ENCODE data around the gene MIS12.

MIS12 gene

DNA sequence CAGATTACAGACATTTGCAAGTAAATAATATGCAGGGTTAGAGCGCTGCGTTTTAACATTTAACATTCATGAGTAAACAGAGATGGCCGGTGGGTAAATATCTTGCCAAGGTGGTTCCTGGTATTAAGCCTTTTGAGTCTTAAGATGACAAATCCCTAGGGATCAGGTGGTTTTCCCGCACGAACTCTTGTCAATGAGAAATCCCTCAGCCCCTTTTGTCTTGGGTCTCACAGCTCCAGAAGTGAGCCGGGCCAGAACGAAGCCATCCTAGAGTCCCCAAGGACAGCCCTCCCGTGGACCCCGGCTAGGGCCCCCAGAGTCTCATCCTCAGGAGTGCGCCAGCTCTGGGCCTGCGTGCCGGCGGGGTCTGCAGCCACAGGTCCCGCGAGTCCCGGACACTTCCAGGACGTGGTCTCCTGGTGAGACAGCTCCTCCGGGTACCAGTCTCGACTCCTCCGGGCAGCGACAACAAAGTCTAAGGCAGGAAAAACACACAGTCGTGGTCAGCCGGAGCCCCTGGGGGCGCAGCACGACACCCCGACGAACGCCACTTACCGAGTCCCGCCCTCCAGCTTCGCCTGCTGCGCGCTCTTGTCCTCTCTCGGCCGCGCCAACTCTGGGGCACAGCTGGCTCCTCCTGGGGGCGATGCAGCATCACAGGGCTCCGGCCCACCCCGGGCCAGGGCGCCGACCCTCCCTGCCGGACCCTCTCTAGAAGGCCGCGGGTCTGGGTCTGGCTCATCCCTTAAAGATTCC, 13.3 kb downstream of the MIS12 start:
- no peak for DNase-seq (ENCODE audit: low read depth, low spot score)

DNA sequence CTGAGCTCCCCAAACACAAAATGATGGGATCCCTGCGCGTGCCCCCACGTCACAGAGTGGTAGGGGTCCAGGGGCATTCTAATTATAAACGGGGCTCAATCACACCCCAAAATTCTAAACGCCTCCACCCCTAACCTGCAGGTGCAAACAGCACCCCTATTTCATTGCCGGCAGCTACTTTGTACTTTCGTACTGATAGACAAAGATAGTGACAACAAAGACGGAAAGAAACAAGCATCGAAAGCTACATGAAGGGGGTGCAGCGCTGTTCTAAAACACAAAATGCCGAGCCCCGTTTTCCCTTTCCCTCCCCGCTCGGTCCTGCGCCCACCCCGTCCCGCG, 13.9 kb downstream of the MIS12 start:
- no peak for DNase-seq (ENCODE audit: low read depth, low spot score)

DNA sequence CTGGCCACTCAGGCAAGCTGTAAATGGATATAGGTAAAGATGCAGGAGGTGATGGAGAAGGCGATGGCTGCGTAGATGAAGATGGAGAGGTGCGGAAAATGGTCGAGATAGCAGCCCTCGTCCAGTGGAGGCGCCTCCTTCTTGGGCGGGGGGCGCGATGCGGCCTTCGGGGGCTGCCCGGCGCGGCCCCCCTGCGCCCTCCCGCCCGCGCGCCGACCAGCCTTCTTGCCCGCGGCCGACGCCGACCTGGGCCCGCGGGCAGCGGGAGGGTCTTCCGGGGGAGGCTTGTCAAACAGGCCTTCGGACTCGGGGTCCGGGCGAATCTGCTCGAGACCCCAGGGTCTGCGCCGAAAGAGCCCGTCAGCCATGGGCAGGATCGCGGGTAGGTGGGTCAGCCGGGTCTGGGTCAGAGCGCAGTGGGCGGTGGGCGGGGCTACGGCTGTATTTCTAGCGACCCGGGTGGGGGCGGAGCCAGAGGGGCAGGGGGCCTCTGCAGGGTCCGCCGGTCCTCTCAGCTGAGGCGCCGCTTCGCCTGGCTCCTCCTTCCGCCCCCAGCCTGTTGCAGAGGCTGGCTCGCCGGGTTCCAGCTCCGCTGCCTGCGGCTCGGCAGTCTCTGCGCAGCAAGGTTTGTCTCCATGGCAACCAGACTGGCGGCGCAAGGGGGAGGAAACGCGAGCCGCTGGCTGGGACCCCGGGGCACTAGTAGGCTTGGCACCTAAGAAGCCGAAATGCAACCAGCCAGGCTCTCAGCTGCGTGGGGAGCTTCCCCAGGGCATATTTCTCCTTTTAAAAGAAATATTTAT, 14.4 kb downstream of the MIS12 start:
- DNase-seq (ENCODE audit: low read depth, low spot score), result peak; percentile 59

DNA sequence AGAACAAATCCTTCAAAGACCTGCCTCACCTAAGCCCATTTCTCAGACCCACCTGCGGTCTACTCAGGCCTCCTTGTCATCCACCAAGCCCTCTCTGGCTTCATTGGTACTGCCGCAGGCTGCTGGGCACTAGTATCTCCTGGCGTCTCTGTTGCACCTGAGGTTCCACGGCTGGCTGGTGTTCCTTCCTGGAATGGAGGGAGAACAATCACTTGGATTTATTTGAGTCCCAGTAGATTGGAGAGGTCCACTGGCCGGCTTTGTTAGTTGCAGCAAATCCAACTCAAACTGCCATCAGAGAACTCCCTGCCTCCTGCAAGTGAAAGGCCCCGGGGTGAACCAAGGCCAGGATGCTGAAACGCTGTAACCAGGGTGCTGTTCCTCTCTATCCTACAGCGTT, 15.3 kb downstream of the MIS12 start:
- no peak for DNase-seq (ENCODE audit: low read depth, low spot score)

DNA sequence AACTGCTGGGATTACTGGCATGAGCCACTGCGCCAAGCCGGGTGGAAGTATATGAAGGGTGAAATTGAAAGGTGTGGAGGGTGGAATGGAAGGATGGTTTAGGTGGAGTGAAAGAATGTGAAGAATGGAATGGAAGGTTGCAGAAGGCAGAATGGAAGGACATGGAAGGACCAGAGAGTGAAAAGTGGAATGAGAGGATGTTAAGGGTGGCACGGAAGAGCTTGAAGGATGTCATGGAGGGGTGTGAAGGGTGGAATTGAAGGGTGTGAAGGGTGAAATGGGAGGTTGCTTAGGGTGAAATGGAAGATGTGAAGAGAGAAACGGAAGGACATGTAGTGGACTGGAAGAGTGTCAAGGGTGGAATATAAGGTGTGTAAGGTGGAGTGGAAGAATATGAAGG, 16.2 kb downstream of the MIS12 start:
- no peak for DNase-seq (ENCODE audit: low read depth, low spot score)

DNA sequence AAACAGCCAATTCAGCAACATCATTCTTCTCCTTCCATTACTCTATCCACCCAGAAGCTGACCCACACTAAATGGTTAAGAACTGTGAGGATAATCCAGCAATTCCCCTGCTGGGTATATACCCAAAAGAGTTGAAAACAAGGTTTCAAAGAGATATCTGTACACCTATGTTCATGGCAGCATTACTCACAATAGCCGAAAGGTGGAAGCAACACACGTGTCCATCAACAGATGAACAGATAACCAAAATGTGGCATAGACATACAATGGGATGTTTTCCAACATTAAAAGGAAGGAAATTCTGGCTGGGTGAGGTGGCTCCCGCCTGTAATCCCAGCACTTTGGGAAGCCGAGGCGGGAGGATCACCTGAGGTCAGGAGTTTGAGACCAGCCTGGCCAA, 19.9 kb downstream of the MIS12 start:
- DNase-seq (ENCODE audit: low read depth, low spot score), result no peak

DNA sequence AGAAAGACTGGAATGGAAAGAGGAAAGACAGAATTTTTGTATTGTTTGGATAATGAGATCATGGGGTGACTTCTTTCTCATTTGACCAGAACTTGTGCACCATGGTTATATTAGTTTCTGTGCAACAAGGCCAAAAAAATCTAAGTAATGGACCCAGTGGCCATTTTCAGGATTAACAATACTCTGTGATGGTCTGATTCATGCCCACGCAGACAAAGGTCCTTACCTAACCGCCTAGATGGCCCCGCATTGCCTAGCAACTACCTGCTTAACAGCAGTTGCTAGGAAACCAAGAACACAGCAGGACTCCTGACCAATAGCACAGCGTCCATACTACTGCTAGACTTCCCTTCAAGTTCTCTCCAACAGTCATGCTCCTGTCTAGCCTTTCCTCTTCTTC, 22.4 kb downstream of the MIS12 start:
- no peak for DNase-seq (ENCODE audit: low read depth, low spot score)

DNA sequence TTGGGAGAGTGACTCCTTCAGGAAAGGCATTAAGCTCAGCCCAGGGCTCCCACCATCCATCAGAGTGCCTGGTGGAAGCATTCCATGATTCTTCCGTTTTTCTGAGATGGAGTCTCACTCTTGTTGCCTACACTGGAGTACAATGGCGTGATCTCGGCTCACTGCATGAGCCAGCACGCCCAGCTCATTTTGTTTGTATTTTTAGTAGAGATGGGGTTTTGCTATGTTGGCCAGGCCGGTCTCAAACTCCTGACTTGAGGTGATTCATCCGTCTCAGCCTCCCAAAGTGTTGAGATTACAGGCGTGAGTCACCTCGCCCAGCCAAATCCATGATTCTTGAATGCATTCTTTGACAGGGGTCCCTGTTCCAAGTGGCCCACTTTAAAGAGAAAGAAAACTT, 23.1 kb downstream of the MIS12 start:
- DNase-seq (ENCODE audit: low read depth, low spot score), result no peak

DNA sequence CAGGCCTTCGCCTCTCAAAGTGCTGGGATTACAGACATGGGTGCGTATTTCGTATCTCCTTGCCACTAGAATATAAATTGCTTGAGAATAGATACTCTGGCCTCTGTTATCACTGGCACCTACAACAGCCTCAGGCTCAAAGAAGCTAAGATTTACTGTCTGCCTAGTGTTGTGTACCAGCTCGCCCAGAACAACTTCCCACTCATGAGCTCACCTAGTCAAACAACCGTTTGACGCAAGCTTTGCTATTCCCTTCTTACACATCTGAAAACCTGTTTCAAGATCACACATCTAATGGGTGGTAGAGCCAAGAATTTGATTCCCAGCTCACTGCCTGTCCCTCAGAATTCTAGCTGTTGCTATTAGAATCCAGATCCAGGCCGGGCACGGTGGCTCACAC, 24.4 kb downstream of the MIS12 start:
- DNase-seq (ENCODE audit: low read depth, low spot score), result no peak

DNA sequence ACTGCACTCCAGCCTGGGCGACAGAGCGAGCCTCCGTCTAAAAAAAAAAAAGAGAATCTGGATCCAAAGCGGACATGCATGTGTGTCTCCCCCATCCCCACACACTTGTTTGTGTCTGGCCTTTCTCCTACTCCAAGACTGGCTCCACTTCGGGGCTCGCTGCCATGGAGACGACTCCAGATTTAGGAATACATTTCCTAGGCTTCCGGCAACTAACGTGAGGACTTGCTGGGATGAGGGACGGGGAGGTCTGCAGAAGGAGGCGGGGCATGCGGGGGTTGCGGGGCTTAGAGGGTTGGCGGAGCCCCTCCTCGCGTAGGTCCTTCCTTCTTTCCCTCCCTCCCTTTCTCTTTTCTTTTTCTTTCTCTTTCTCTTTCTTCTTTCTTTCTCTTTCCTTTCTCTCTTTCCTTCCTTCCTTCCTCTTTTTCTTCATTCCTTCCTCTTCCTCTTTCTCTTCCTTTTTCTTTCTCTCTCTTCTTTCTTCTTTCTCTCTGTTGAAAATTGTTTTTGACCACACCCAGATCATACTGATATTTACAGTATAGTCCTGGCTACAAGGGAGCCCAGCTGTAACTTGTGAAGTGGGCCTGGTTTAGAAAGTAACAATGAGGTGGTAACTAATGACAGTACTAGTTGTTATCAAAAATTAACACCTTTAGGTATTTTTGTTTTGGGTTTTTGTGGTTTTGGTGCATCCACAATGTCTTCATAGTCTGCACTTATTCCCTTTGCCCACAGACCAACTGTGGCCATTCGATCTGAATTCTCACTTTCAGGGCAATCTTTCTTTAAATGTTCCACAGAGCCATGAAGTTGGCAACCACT, 25.2 kb downstream of the MIS12 start:
- DNase-seq (ENCODE audit: low read depth, low spot score), result no peak

DNA sequence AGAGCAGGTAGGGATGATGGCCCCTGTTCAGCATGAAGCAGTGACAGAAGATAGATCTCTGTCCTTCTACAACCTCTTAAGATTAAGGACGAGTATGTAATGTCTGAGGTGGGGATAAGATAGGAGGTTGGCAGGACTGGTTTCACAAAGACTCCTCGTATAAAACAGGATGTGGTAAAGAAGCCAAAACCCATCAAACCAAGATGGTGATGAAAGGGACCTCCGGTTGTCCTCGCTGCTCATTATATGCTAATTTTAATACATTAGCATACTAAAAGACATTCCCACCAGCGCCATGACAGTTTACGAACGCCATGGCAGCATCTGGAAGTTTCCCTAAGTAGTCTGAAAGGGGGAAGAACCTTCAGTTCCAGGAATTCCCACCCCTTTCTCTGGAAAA, 27.3 kb downstream of the MIS12 start:
- no peak for DNase-seq (ENCODE audit: low read depth, low spot score)

DNA sequence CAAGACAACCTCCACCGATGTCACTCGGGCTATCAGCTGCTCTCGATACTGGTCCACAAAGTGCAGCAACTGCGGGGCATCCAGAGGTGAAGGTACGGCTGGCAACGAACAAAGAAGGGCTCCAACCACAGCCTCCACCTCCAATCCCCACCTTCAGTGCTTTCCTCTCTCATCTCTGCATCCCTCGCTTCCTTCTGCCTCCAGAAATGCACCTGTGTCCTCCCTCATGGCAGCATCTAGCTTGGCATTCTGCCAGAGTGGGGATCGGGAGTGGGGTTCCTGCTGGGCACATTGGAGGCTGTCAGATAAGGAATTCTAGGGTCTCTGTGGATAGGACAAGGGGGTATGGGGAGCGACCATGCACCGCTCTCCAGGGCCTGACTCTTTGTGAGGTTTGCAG, 28.6 kb downstream of the MIS12 start:
- no peak for DNase-seq (ENCODE audit: low read depth, low spot score)

DNA sequence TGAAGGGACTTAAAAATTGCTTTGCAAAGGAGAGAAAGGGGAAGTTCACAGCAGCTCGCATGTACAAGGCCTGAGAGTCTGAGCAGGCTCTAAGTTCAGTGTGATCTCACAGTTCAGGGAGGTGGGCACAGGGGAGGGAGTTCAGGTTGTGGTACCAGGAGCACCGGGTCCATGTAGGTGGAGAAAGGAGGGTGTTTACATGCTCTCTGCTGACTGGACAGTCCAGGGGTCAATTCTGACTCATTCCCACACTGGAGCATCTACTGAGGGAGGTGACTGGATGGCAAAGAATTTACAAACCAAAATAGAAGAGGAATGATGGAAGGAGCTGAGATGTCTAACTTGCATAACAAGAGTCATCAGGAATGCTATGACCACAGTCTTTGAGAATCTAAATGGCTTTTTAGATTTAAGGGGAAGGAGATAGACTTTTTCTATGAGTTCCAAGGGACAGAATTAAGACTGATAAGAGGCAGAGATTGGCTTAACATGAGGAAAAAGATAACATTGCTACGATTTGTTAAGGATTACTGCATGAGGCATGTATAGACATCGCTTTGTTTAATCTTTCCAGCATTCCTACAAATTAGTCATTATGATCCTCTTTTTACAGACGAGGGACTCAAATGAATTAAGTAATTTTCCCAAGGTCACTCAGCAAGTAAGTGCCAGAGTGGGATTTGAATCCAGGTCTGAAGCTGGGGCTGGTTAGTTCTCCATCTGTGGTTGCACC, 29.9 kb downstream of the MIS12 start:
- peak; percentile 63 for DNase-seq (ENCODE audit: low read depth, low spot score)

DNA sequence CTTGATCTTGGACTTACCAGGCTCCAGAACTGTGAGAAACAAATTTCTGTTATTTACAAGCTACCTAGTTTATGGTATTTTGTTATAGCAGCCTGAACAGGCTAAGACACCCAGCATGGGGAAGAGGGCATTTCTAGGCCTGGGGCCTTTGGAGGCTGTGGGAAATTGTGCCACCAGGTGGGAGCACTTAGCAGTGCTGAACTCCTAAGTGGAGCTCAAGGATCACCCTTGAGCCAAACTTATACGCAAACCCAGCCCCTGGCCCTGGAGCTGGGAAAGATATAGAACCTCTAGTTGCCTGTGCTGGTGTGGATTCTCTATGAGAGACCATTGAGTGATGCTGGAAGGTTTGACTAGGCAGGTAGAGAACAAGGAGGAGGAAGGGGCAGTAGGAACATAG, 36.1 kb downstream of the MIS12 start:
- no peak for DNase-seq (ENCODE audit: low read depth, low spot score)

DNA sequence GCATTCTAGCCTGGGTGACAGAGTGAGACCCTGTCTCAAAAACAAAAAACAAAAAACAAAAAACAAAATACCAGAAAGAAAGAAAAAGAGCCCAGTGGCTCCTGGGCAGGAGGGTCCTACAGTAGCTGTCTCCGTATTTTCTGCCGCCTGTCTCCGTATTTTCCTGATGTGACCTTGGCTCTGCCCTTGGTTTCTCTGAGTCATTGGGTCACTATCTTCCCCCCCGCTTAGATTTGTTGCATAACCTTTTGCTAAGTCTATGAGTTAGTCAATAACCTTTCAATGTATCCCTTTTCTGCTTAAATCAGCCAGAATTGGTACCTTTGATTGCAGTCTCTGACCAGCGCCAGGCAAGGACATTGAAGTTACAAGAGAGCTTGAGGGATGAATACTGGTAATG, 36.9 kb downstream of the MIS12 start:
- DNase-seq (ENCODE audit: low read depth, low spot score), result no peak

DNA sequence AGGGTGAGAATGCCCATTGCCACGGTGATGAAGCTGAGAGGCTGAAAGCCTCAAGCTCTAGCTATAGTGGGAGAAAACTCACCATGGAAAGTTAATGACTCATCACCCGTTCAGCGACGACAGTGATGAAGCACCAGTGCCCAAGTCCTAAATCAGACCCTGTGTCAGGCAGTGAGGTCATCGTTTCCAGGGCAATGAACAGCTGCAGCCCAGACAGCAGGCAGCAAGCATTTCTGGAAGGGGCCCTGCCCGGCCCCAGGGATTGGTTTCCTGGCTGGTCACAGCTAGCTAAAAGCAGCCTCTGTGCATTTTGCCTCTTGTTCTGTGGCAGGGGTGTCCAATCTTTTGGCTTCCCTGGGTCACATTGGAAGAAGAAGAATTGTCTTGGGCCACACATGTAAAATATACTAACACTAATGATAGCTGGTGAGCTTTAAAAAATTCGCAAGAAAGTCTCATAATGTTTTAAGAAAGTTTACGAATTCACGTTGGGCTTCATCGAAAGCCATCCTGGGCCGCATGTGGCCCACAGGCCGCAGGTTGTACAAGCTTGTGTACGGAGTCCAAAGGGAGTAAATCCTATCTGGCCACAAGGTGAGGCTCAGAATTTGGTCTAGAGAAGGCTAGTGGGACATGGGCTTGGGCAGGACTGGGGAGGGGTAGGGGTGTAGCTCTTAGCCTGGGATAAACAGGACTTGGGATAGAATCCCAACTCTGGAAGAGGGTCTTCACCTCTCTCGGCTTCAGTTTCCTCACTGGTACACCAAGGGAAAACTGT, 40.6 kb downstream of the MIS12 start:
- peak; percentile 58 for DNase-seq (ENCODE audit: low read depth, low spot score)

DNA sequence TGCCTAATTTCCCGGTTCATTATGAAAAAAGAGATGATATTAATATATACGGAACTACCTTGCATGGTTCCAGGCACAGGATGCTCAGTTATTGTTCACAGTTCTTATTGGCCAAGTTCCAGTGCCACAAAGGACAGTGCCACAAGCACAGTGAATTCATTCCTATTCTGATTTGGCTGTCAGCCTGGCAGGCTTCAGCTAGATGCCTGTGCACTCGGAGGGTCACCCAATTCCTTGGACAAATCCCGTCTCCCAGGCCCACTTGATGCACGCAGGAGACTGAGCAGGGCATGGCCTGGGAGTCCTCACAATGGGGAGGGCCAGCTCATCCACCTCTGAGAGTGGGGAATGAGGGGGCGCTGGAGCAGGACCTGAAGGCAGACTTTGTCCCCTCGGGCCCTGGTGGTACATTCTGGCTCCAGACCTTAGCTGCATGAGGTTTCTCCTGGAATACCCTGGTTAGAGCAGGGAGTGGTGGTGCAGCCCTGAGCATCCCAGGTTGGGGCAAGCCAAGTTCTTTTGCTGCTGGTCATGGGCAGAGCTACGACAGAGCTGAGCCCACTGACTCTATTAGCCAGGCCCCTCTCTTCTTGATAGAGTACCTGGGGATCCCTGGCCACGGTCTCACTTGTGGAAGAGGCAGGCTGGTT, 41.4 kb downstream of the MIS12 start:
- DNase-seq (ENCODE audit: low read depth, low spot score), result no peak

DNA sequence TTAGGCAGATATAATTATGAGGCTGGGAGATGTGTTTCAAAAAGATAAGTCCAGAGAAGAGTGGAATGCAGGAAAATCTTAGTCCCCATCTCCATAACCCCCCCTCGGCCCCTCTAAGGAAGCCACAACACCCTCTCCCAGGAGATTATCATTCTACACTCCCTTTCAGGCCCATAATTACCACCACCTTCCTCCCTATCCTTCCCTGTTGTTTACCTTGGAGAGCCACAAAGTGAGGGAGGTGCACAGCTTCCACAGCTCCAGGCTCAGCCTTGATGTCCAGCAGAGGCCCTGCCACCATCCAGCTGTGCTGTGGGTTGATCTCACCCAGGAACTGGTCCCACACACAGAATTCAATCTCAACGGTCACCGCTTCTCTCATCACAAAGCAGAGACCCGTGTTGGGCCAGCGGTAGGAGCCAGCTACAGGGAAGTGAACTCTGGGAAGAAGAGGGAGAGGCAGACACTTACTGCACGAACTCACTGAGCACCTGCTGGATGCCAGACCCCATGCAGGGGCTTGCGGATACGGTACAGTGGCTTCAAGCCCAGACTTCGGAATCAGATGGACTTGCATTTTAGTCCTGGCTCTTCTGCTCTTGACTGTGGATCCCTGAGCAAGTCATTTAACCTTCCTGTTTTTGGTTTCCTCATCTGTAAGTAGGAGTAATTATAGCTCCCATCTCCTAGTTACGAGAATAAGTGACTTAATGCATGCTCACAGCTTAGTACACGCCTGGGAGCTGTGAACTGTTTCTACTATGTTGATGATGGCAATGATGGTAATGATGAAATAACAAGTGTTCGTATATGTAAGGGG, 44.1 kb downstream of the MIS12 start:
- no peak for DNase-seq (ENCODE audit: low read depth, low spot score)

DNA sequence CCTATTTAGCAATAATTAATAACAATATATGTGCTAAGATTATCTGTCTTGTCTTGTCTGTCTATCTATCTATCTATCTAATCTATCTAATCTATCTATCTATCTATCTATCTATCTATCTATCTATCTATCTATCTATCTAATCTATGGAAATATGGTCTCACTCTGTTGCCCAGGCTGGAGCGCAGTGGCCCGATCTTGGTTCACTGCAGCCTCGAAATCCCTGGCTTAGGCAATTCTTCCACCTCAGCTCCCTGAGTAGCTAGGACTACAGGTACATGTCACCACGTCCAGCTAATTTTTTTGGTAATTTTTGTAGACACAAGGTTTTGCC, 44.7 kb downstream of the MIS12 start:
- DNase-seq (ENCODE audit: low read depth, low spot score), result no peak

DNA sequence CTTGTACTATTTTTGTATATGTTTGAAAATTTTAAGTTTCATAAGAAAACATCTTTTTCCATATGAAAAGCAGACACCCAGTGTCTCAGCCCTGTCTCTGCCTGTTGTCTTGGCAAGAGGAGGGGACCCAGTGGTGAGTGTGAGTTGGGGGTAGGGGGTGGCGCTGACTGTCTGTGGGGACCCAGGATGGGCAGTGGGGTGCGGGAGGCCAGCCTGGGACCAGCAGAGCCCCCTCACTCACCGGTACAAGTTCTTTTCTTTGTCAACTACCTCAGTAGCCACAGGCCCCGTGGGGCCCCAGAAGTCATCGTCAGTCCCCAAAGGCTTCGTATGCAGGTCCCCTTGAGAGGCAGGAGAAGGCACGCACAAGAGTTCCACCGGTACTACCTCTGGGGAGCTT, 46.2 kb downstream of the MIS12 start:
- DNase-seq (ENCODE audit: low read depth, low spot score), result no peak
